Sigmoid colon (tissue), 4 donors: ENCODE measurements around the gene SLC7A8.

Source experiments
- CTCF ChIP-seq, 4 experiments: fragments of 450-650 bp in 3 of 4; fragments of 200-600 bp in 1 of 4; IDR thresholded peaks; one replicate each; pipeline ENCODE4 v1.5.1; 2016 to 2019; ENCODE audit warnings: antibody characterized with exemption in 4 of 4, mild to moderate bottlenecking in 3 of 4, moderate library complexity in 2 of 4
- POLR2AphosphoS5 ChIP-seq, 4 donors: sonication (generic); formaldehyde crosslinking; IDR thresholded peaks; one replicate each; pipeline ENCODE4 v1.6.1; 2017; ENCODE audit warnings: antibody characterized with exemption in 4 of 4

GRCh38 chr14:23094666-23095195, 88.7 kb downstream of the SLC7A8 start, which contains the start of gene ACIN1:
- no peak for TF ChIP-seq CTCF (IDR thresholded peaks at IDR 0.05)
- TF ChIP-seq POLR2AphosphoS5 (IDR thresholded peaks at IDR 0.05): peak; percentile 60 to 91 (median 87)
